HepG2 (cell line): ENCODE results near the gene PTGIR.

Experiments used
- CBX1 ChIP-seq: IDR thresholded peaks from one replicate; pipeline ENCODE4 v1.6.1; 2016; ENCODE audit warnings: antibody characterized with exemption, low read depth
- NFE2L1 ChIP-seq: sonication (generic); formaldehyde crosslinking; IDR thresholded peaks from 2 replicates; pipeline ENCODE4 v1.4.0; 2020; ENCODE audit warnings: missing genetic modification reagents, mild to moderate bottlenecking, borderline replicate concordance
- TAF1 ChIP-seq: sonication (generic); formaldehyde crosslinking; IDR thresholded peaks from 2 replicates; pipeline ENCODE4 v1.4.0; 2020; ENCODE audit warnings: missing genetic modification reagents
- ZNF629 ChIP-seq: sonication (generic); formaldehyde crosslinking; conservative IDR thresholded peaks from 2 replicates; pipeline ENCODE4 v1.5.0; 2020; ENCODE audit warnings: missing genetic modification reagents
- ZNF781 ChIP-seq: sonication (generic); formaldehyde crosslinking; IDR thresholded peaks from 2 replicates; pipeline ENCODE4 v1.5.1; 2020; ENCODE audit warnings: borderline replicate concordance, mild to moderate bottlenecking, missing genetic modification reagents; ENCODE audit errors: not compliant biosample characterization
- TF ChIP-seq, protein P1 (sequence below): sonication (generic); formaldehyde crosslinking; IDR thresholded peaks from 2 replicates; pipeline ENCODE4 v1.8.0; 2022; ENCODE audit warnings: mild to moderate bottlenecking, missing genetic modification reagents, borderline replicate concordance
- TF ChIP-seq, protein P2 (sequence below): sonication (generic); formaldehyde crosslinking; IDR thresholded peaks from 2 replicates; pipeline ENCODE4 v1.8.0; 2022; ENCODE audit warnings: missing genetic modification reagents, mild to moderate bottlenecking, inconsistent platforms, borderline replicate concordance
- TF ChIP-seq, protein P3 (sequence below): IDR thresholded peaks from 2 replicates; pipeline ENCODE4 v1.6.1; 2012; ENCODE audit warnings: inconsistent platforms

DNA sequence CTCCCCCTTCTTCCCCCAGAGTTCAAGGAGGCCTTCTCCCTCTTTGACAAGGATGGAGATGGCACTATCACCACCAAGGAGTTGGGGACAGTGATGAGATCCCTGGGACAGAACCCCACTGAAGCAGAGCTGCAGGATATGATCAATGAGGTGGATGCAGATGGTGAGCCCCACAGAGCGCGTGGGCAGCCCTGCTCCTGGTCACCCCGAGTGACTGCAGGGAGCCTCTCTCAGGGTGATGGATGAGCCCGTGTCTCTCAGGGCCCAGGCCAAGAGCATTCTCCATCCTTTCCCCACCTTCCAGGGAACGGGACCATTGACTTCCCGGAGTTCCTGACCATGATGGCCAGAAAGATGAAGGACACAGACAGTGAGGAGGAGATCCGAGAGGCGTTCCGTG is 16.7 kb downstream of the PTGIR start:
- no peak for TF ChIP-seq CBX1
- no peak for TF ChIP-seq ZNF629 (CRISPR knock-in tag)
- TF ChIP-seq, protein P1, sequence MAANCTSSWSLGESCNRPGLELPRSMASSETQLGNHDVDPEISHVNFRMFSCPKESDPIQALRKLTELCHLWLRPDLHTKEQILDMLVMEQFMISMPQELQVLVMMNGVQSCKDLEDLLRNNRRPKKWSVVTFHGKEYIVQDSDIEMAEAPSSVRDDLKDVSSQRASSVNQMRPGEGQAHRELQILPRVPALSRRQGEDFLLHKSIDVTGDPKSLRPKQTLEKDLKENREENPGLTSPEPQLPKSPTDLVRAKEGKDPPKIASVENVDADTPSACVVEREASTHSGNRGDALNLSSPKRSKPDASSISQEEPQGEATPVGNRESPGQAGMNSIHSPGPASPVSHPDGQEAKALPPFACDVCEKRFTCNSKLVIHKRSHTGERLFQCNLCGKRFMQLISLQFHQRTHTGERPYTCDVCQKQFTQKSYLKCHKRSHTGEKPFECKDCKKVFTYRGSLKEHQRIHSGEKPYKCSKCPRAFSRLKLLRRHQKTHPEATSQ (CRISPR knock-in tag) = no peak
- no peak for TF ChIP-seq NFE2L1 (CRISPR knock-in tag)
- TF ChIP-seq, protein P2, sequence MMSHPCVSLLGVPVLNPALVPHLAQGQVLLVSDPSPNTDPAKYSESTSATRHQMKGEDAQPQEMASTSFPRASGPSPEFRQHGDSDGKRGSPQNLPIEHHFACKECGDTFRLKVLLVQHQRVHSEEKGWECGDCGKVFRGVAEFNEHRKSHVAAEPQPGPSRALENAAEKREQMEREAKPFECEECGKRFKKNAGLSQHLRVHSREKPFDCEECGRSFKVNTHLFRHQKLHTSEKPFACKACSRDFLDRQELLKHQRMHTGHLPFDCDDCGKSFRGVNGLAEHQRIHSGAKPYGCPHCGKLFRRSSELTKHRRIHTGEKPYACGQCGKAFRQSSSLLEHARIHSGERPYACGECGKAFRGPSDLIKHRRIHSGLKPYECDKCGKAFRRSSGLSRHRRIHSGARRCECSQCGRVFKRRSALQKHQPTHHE = no peak
- TF ChIP-seq TAF1 (CRISPR knock-in tag) = no peak
- no peak for TF ChIP-seq ZNF781 (CRISPR knock-in tag)
- TF ChIP-seq, protein P3, sequence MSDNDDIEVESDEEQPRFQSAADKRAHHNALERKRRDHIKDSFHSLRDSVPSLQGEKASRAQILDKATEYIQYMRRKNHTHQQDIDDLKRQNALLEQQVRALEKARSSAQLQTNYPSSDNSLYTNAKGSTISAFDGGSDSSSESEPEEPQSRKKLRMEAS = no peak
